Subcutaneous abdominal adipose tissue (tissue), 5 donors: ENCODE results near the gene ZNF526.
A peak's percentile ranks its signal among the peaks of the same experiment; 100 is the strongest.

Experiments
- H3K27ac ChIP-seq: one replicate; pipeline ENCODE4 v1.7.0; 2013; ENCODE audit warnings: low read depth, mild to moderate bottlenecking, inconsistent platforms, low read length, moderate library complexity
- H3K27me3 ChIP-seq, 5 donors: one replicate each; pipeline ENCODE4 v1.7.0; 2013; ENCODE audit warnings: low read length in 5 of 5, inconsistent platforms in 1 of 5; ENCODE audit not compliant: control insufficient read depth in 5 of 5, insufficient read depth in 4 of 5
- H3K36me3 ChIP-seq, 5 donors: one replicate each; pipeline ENCODE4 v1.7.0; 2013; ENCODE audit warnings: low read length in 5 of 5; ENCODE audit not compliant: control insufficient read depth in 5 of 5, insufficient read depth in 5 of 5
- H3K4me1 ChIP-seq, 5 donors: one replicate each; pipeline ENCODE4 v1.7.0; 2013; ENCODE audit warnings: low read length in 5 of 5, mild to moderate bottlenecking in 3 of 5, moderate library complexity in 1 of 5; ENCODE audit not compliant: control insufficient read depth in 5 of 5, insufficient read depth in 5 of 5
- H3K4me3 ChIP-seq, 5 donors: one replicate each; pipeline ENCODE4 v1.7.0; 2013; ENCODE audit warnings: low read length in 5 of 5, low read depth in 1 of 5
- H3K9ac ChIP-seq, 5 donors: one replicate each; pipeline ENCODE4 v1.7.0; 2013; ENCODE audit warnings: low read length in 5 of 5, mild to moderate bottlenecking in 4 of 5, moderate library complexity in 3 of 5
- H3K9me3 ChIP-seq, 5 donors: one replicate each; pipeline ENCODE4 v1.7.0; 2013; ENCODE audit warnings: low read length in 5 of 5; ENCODE audit not compliant: control insufficient read depth in 5 of 5
- donor health status: healthy.
- donor health status: healthy.
- donor health status: healthy.
- donor health status: healthy.
- donor health status: healthy.

Gene ZNF526

GRCh38 chr19:42193706-42194105, 26.4 kb upstream of the ZNF526 start:
- Histone ChIP-seq H3K4me1 (peaks cover 0 to 10% (median under 1%) of the 10 kb centered on the region in 5 donors), H3K27ac (no peak overlapping the region), H3K4me3 (no peak overlapping the region), H3K9me3 (peaks cover 2 to 7% (median 5%) of the 10 kb centered on the region in 5 donors), H3K36me3 (peaks cover 0 to 10% (median 5%) of the 10 kb centered on the region in 5 donors), H3K9ac (no peak overlapping the region), H3K27me3 (peaks cover 0 to 3% (median 0%) of the 10 kb centered on the region in 5 donors)

- Histone ChIP-seq H3K27me3 (peaks cover 0 to 3% (median 0%) of the 10 kb centered on the region in 5 donors), H3K9me3 (peaks cover 2 to 7% (median 5%) of the 10 kb centered on the region in 5 donors), H3K9ac (no peak overlapping the region), H3K36me3 (peaks cover 0 to 35% (median 21%) of the 10 kb centered on the region in 5 donors), H3K4me1 (peaks cover under 1 to 36% (median 21%) of the 10 kb centered on the region in 5 donors), H3K27ac (no peak overlapping the region), H3K4me3 (no peak overlapping the region)
Observed at GRCh38 chr19:42196011-42197001, 23.8 kb upstream of the ZNF526 start.

GRCh38 chr19:42197375-42197817, 22.7 kb upstream of the ZNF526 start:
- Histone ChIP-seq H3K9me3 (peaks cover 2 to 7% (median 5%) of the 10 kb centered on the region in 5 donors), H3K27ac (no peak overlapping the region), H3K4me1 (peaks cover 2 to 43% (median 28%) of the 10 kb centered on the region in 5 donors), H3K36me3 (peaks cover 0 to 41% (median 27%) of the 10 kb centered on the region in 5 donors), H3K27me3 (peaks cover 0 to 2% (median 0%) of the 10 kb centered on the region in 5 donors), H3K4me3 (no peak overlapping the region), H3K9ac (no peak overlapping the region)

- H3K9ac ChIP-seq: peak overlapping the region in 1 of 5 donors; percentile 30
- no peak overlapping the region for H3K4me3 ChIP-seq
- H3K27ac ChIP-seq: no peak overlapping the region
- H3K36me3 ChIP-seq: peaks cover 0 to 52% (median 41%) of the 10 kb centered on the region in 5 donors
- peaks cover 0 to 2% (median 0%) of the 10 kb centered on the region in 5 donors for H3K27me3 ChIP-seq
- H3K4me1 ChIP-seq: peaks cover 2 to 49% (median 33%) of the 10 kb centered on the region in 5 donors
- peaks cover 0 to under 1% (median 0%) of the 10 kb centered on the region in 5 donors for H3K9me3 ChIP-seq
Observed at GRCh38 chr19:42198676-42199439, 21.3 kb upstream of the ZNF526 start.

- peaks cover 0 to 58% (median 45%) of the 10 kb centered on the region in 5 donors for H3K36me3 ChIP-seq
Observed at GRCh38 chr19:42199440-42200115, 20.5 kb upstream of the ZNF526 start.

GRCh38 chr19:42200116-42200715, 19.9 kb upstream of the ZNF526 start:
- Histone ChIP-seq H3K9ac (no peak overlapping the region), H3K27ac (no peak overlapping the region), H3K4me1 (peaks cover 2 to 49% (median 33%) of the 10 kb centered on the region in 5 donors), H3K27me3 (peaks cover 0 to 2% (median 0%) of the 10 kb centered on the region in 5 donors), H3K4me3 (no peak overlapping the region), H3K36me3 (peaks cover 0 to 63% (median 49%) of the 10 kb centered on the region in 5 donors), H3K9me3 (no peaks in the 10 kb centered on the region)

More at GRCh38 chr19:42199440-42200115, 20.5 kb upstream of the ZNF526 start:
- no peaks in the 10 kb centered on the region for H3K9me3 ChIP-seq
- H3K27ac ChIP-seq: no peak overlapping the region
- no peak overlapping the region for H3K9ac ChIP-seq
- peak overlapping the region in 1 of 5 donors; percentile 23 for H3K4me3 ChIP-seq
- H3K4me1 ChIP-seq: peaks cover 2 to 49% (median 33%) of the 10 kb centered on the region in 5 donors
- peaks cover 0 to 2% (median 0%) of the 10 kb centered on the region in 5 donors for H3K27me3 ChIP-seq

- no peaks in the 10 kb centered on the region for H3K9me3 ChIP-seq
- no peaks in the 10 kb centered on the region for H3K27me3 ChIP-seq
- peak overlapping the region; percentile 46 for H3K27ac ChIP-seq
- peak overlapping the region in 1 of 5 donors; percentile 17 for H3K4me3 ChIP-seq
- peak overlapping the region in 2 of 5 donors; percentile 2 to 36 for H3K9ac ChIP-seq
- peaks cover 2 to 49% (median 33%) of the 10 kb centered on the region in 5 donors for H3K4me1 ChIP-seq
- peaks cover 0 to 75% (median 52%) of the 10 kb centered on the region in 5 donors for H3K36me3 ChIP-seq
Observed at GRCh38 chr19:42201489-42202289, 18.4 kb upstream of the ZNF526 start.

GRCh38 chr19:42202290-42202880, 17.7 kb upstream of the ZNF526 start:
- Histone ChIP-seq H3K27ac (peak overlapping the region; percentile 30), H3K36me3 (peaks cover 0 to 80% (median 59%) of the 10 kb centered on the region in 5 donors)

More at GRCh38 chr19:42202290-42202880, 17.7 kb upstream of the ZNF526 start:
- Histone ChIP-seq H3K4me3 (no peak overlapping the region), H3K27me3 (no peaks in the 10 kb centered on the region), H3K4me1 (peaks cover 2 to 44% (median 33%) of the 10 kb centered on the region in 5 donors), H3K9ac (no peak overlapping the region), H3K9me3 (no peaks in the 10 kb centered on the region)
